ENCODE data around the gene SORL1.

DNA sequence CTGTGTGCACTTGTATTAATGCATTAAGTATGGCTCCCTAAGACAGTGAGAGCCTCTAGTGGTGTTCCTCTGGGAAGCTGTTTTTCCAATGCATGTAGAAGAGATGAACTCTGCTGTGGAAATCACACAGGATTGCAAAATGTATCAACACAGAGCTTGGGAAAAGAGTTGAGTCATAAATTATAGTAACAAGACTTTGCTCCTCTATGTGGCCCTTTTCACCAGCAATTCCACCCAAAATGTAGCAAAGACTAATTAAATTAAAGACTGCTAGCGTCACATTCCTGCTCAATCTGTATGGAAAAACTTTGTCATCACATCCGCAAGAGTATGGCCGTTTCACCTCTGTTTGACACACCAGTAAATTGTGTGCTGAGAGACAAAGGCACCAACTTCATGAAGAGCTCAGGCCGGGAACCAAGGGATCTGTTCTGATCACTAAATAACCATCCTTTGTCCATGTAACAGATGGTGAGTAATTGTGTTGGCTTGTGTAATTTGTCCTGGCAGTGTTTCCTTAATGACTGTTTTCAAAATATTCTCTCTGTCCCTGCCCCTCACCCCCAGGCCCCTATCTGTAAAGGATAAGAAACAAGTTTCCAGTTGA is 209.9 kb downstream of the SORL1 start:
- no peak for TF ChIP-seq EZH2phosphoT487 (IDR thresholded peaks at IDR 0.05; ENCODE audit: borderline replicate concordance, low read depth, low read length)
- TF ChIP-seq CTCF (conservative IDR thresholded peaks at IDR 0.05; ENCODE audit: low read length): no peak

Data from OCI-LY7 (cell line).